ENCODE results near the gene TTBK2. TPM values are rescaled to one million over a fixed set of nuclear protein-coding genes. Genes with fewer than 3 reads are reported as not detected.

Gene TTBK2
- total RNA-seq, 1 donor from 2014 or later, result 7.9 TPM

- TF ChIP-seq, protein P1, sequence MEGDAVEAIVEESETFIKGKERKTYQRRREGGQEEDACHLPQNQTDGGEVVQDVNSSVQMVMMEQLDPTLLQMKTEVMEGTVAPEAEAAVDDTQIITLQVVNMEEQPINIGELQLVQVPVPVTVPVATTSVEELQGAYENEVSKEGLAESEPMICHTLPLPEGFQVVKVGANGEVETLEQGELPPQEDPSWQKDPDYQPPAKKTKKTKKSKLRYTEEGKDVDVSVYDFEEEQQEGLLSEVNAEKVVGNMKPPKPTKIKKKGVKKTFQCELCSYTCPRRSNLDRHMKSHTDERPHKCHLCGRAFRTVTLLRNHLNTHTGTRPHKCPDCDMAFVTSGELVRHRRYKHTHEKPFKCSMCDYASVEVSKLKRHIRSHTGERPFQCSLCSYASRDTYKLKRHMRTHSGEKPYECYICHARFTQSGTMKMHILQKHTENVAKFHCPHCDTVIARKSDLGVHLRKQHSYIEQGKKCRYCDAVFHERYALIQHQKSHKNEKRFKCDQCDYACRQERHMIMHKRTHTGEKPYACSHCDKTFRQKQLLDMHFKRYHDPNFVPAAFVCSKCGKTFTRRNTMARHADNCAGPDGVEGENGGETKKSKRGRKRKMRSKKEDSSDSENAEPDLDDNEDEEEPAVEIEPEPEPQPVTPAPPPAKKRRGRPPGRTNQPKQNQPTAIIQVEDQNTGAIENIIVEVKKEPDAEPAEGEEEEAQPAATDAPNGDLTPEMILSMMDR (IDR thresholded peaks at IDR 0.05; ENCODE audit: insufficient read depth, low read length, severe bottlenecking), result no peak
- no peak for FAIRE-seq
Measured at GRCh38 chr15:42741710-42742109, 178.9 kb downstream of the TTBK2 start.

DNA sequence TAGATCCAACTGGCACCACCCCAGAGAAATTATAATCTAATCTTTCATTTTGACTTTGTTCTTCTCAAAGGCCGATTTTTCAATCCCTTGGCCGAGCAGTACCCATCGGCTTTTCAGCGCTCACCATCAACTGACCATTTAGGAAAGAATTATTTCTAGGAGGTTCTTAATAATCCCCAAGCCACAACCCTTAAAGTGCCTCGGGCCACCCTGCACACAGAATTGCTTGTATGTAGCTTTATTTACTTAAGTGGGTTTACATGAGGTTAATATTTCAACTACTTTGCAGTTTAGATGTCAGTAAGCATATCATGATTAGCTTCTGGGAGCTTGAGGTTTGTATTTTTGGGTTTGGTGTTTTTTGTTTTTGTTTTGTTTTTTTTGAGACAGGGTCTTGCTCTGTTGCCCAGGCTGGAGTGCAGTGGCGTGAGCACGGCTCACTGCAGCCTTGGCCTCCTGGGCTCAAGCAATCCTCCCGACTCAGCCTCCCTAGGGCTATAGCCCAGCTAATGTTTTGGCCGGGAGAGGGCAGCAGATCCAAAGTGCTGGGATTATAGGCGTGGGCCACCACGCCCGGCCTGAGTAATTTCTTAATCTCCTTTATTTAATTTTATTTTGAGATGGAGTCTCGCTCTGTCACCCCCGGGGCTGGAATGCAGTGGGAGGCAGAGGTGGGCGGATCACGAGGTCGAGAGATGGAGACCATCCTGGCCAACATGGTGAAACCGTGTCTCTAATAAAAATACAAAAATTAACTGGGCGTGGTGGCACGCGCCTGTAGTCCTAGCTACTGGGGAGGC, 182.8 kb downstream of the TTBK2 start:
- peak overlapping the region; percentile 79 for H3K4me3 ChIP-seq (ENCODE audit: low read depth, low read length)
- peak; percentile 4 for DNase-seq (ENCODE audit: low read depth)
- TF ChIP-seq, protein P1 (IDR thresholded peaks at IDR 0.05; ENCODE audit: insufficient read depth, low read length, severe bottlenecking), result peak; percentile 18
- H3K36me3 ChIP-seq (ENCODE audit: control insufficient read depth, insufficient read depth, low read length), result peaks cover 4% of the 10 kb centered on the region
- H3K27me3 ChIP-seq (ENCODE audit: control insufficient read depth, insufficient read depth, low read length), result no peaks in the 10 kb centered on the region
- FAIRE-seq, result no peak

More at GRCh38 chr15:42741710-42742109, 178.9 kb downstream of the TTBK2 start:
- Histone ChIP-seq H3K4me3 (ENCODE audit: low read depth, low read length) (no peak overlapping the region), H3K36me3 (ENCODE audit: control insufficient read depth, insufficient read depth, low read length) (peaks cover 2% of the 10 kb centered on the region), H3K27me3 (ENCODE audit: control insufficient read depth, insufficient read depth, low read length) (no peaks in the 10 kb centered on the region)
- DNase-seq (ENCODE audit: low read depth), result no peak

GRCh38 chr15:42736793-42737528, 183.6 kb downstream of the TTBK2 start, which contains the start of gene CDAN1:
CDAN1 (minus strand) TSS chr15:42737128; CDS start chr15:42737102, 26 bp downstream.
- Histone ChIP-seq H3K36me3 (ENCODE audit: control insufficient read depth, insufficient read depth, low read length) (peaks cover 9% of the 10 kb centered on the region), H3K4me3 (ENCODE audit: low read depth, low read length) (peak within 1 kb of the TSS; percentile 79), H3K27me3 (ENCODE audit: control insufficient read depth, insufficient read depth, low read length) (no peaks in the 10 kb centered on the region)
- FAIRE-seq (no peak), DNase-seq (ENCODE audit: low read depth) (peak; percentile 61)
- TF ChIP-seq, protein P1 (IDR thresholded peaks at IDR 0.05; ENCODE audit: insufficient read depth, low read length, severe bottlenecking), result no peak

DNA sequence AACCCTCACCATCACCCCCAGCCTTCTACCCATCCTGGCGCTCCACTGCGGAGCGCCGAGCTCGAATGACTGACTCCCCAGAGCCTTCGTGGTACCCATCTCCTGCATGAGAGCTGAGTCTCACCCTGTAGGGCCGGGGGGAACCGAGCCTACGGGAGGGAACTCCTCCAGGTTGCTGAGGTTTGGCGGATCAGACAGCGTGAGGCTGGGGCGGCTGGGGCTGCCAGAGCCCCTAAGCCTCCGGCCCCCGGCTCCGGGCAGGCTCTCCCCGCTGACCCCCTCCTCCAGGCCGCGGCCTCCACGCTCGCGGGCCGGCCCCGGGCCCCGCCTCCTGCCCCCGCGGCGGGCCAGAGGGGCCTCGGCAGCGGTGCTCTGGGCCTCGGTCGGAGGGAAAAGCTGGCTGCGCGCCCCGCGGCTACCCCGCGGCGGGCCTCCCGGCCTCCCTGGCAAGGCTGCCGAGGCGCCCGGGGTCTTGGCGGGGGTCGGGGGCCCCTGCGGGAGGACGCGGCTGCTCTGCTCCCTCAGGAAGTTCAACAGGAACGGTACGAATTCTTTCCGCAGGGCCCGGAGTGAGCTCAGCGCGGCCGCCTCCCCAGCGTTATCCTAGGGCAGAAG, 184.3 kb downstream of the TTBK2 start:
- Histone ChIP-seq H3K36me3 (ENCODE audit: control insufficient read depth, insufficient read depth, low read length) (peaks cover 12% of the 10 kb centered on the region), H3K4me3 (ENCODE audit: low read depth, low read length) (peak overlapping the region; percentile 79), H3K27me3 (ENCODE audit: control insufficient read depth, insufficient read depth, low read length) (no peaks in the 10 kb centered on the region)
- no peak for DNase-seq (ENCODE audit: low read depth)
- no peak for FAIRE-seq
- TF ChIP-seq, protein P1 (IDR thresholded peaks at IDR 0.05; ENCODE audit: insufficient read depth, low read length, severe bottlenecking), result no peak

GRCh38 chr15:42735382-42736165, 185.0 kb downstream of the TTBK2 start:
- Histone ChIP-seq H3K4me3 (ENCODE audit: low read depth, low read length) (peak overlapping the region; percentile 79), H3K27me3 (ENCODE audit: control insufficient read depth, insufficient read depth, low read length) (no peaks in the 10 kb centered on the region), H3K36me3 (ENCODE audit: control insufficient read depth, insufficient read depth, low read length) (peaks cover 15% of the 10 kb centered on the region)
- no peak for DNase-seq (ENCODE audit: low read depth)
- TF ChIP-seq, protein P1 (IDR thresholded peaks at IDR 0.05; ENCODE audit: insufficient read depth, low read length, severe bottlenecking), result no peak
- FAIRE-seq, result no peak
